Endothelial cell of umbilical vein (primary cell): ENCODE results near the gene CGB8. TPM values are rescaled to one million over a fixed set of nuclear protein-coding genes. Genes with fewer than 3 reads are reported as not detected.
A peak's percentile ranks its signal among the peaks of the same experiment; 100 is the strongest.

Experiments used
- BruUV-seq: library from RNA; stranded (reverse); fragments of 400-500 nt; replicated peaks from 2 replicates; lab custom pipeline; 2021; lab: Mats Ljungman, UMichigan
- CTCF ChIA-PET: fragments of 300-600, 350-600 bp; sonication (Branson Sonifier 250); formaldehyde crosslinking; loops from one replicate; lab custom pipeline; 2021; ENCODE audit warnings: antibody characterized with exemption, inconsistent platforms; lab: Charles Lee
- POLR2A ChIA-PET: fragments of 300-600, 350-600 bp; sonication (Branson Sonifier 250); formaldehyde crosslinking; loops from one replicate; lab custom pipeline; 2021; ENCODE audit warnings: antibody characterized with exemption, inconsistent platforms; lab: Charles Lee
- DNase-seq: peaks from one replicate; pipeline ENCODE4 v3.0.0-alpha.2; 2011; ENCODE audit warnings: low read depth, low spot score
- FAIRE-seq: peaks from 2 replicates; lab custom pipeline; 2011; peaks lifted over from hg19 to GRCh38; lab: Jason Lieb, UNC
- H2AFZ ChIP-seq: 2 replicates; pipeline ENCODE4 v1.6.0; 2012; ENCODE audit warnings: low read depth, low read length, control low read depth, inconsistent platforms
- H3K27ac ChIP-seq: 2 replicates; pipeline ENCODE4 v1.5.1; 2011; ENCODE audit warnings: low read depth, mild to moderate bottlenecking, control low read depth, low read length, moderate library complexity; ENCODE audit not compliant: insufficient read depth
- H3K27me3 ChIP-seq, 2 experiments: 2 replicates each; pipeline versions ENCODE4 v1.6.0 to v1.6.1; 2011; ENCODE audit warnings: low read length in 2 of 2, mixed read lengths in 1 of 2; ENCODE audit not compliant: control insufficient read depth in 2 of 2, insufficient read depth in 2 of 2
- H3K36me3 ChIP-seq, 2 experiments: 2 replicates in 1 of 2; 3 replicates in 1 of 2; pipeline ENCODE4 v1.5.1; 2011; ENCODE audit warnings: low read length in 2 of 2, mild to moderate bottlenecking in 1 of 2, moderate library complexity in 1 of 2; ENCODE audit not compliant: control insufficient read depth in 2 of 2, insufficient read depth in 2 of 2; ENCODE audit errors: extremely low read depth in 1 of 2
- H3K4me1 ChIP-seq: 3 replicates; pipeline ENCODE4 v1.5.1; 2011; ENCODE audit warnings: mild to moderate bottlenecking, low read length; ENCODE audit not compliant: control insufficient read depth, insufficient read depth; ENCODE audit errors: extremely low read depth
- H3K4me2 ChIP-seq: 2 replicates; pipeline ENCODE4 v1.6.1; 2011; ENCODE audit warnings: low read length, control low read depth, mixed read lengths; ENCODE audit not compliant: insufficient read depth
- H3K4me3 ChIP-seq, 3 experiments: fragments of 200-600 bp in 1 of 3; sonication (generic), shearing (Covaris generic) in 1 of 3; replicated peaks in 1 of 3; 2 replicates each; pipeline ENCODE4 v1.5.1; 2011 to 2016; ENCODE audit warnings: control low read depth in 3 of 3, low read length in 3 of 3, mild to moderate bottlenecking in 2 of 3, inconsistent platforms in 1 of 3, low read depth in 1 of 3, moderate library complexity in 1 of 3; ENCODE audit not compliant: insufficient read depth in 1 of 3
- H3K79me2 ChIP-seq: 2 replicates; pipeline ENCODE4 v1.6.0; 2012; ENCODE audit warnings: low read length, inconsistent platforms; ENCODE audit not compliant: control insufficient read depth, insufficient read depth
- H3K9ac ChIP-seq: replicated peaks from 2 replicates; pipeline ENCODE3; 2011; ENCODE audit warnings: low read length, control low read depth; ENCODE audit not compliant: insufficient read depth; ENCODE audit errors: extremely low read depth
- H3K9me1 ChIP-seq: replicated peaks from 3 replicates; pipeline ENCODE4 v1.6.0; 2011; ENCODE audit warnings: mild to moderate bottlenecking, low read length; ENCODE audit not compliant: control insufficient read depth, insufficient read depth; ENCODE audit errors: extremely low read depth
- H3K9me3 ChIP-seq: replicated peaks from 2 replicates; pipeline ENCODE4 v1.5.1; 2012; ENCODE audit warnings: low read length, inconsistent platforms; ENCODE audit not compliant: control insufficient read depth, insufficient read depth
- H4K20me1 ChIP-seq: replicated peaks from 2 replicates; pipeline ENCODE3; 2011; ENCODE audit warnings: mild to moderate bottlenecking, low read length; ENCODE audit not compliant: control insufficient read depth, insufficient read depth; ENCODE audit errors: extremely low read depth
- CTCF ChIP-seq, 2 donors: IDR thresholded peaks; 1 replicate in 1 of 2; 2 replicates in 1 of 2; pipeline ENCODE4 v1.5.1; 2011; ENCODE audit warnings: low read length in 2 of 2, mild to moderate bottlenecking in 2 of 2, moderate library complexity in 2 of 2, control low read depth in 1 of 2, inconsistent platforms in 1 of 2, low read depth in 1 of 2; ENCODE audit not compliant: insufficient read depth in 1 of 2; ENCODE audit errors: extremely low read depth in 1 of 2
- EZH2 ChIP-seq: IDR thresholded peaks from 2 replicates; pipeline ENCODE4 v1.6.1; 2012; ENCODE audit warnings: borderline replicate concordance, low read depth, mild to moderate bottlenecking, moderate library complexity, low read length, inconsistent platforms; ENCODE audit not compliant: severe bottlenecking
- FOS ChIP-seq: IDR thresholded peaks from 2 replicates; pipeline ENCODE4 v1.6.1; 2011; ENCODE audit warnings: mild to moderate bottlenecking, low read length, moderate library complexity, borderline replicate concordance; ENCODE audit not compliant: insufficient read depth
- GATA2 ChIP-seq: IDR thresholded peaks from 2 replicates; pipeline ENCODE4 v1.7.0; 2011; ENCODE audit warnings: low read depth, mild to moderate bottlenecking, moderate library complexity, mixed read lengths, low read length; ENCODE audit not compliant: insufficient read length, insufficient read depth
- JUN ChIP-seq: IDR thresholded peaks from 2 replicates; pipeline ENCODE4 v1.6.1; 2011; ENCODE audit warnings: borderline replicate concordance, low read depth; ENCODE audit not compliant: insufficient read length, insufficient read depth
- MAX ChIP-seq: IDR thresholded peaks from 2 replicates; pipeline ENCODE4 v1.6.1; 2011; ENCODE audit not compliant: insufficient read depth, insufficient read length
- MYC ChIP-seq: IDR thresholded peaks from one replicate; pipeline ENCODE4 v1.6.1; 2011; ENCODE audit warnings: mild to moderate bottlenecking, low read depth, low read length
- POLR2A ChIP-seq: IDR thresholded peaks from 2 replicates; pipeline ENCODE4 v1.6.1; 2012; ENCODE audit warnings: low read depth, mild to moderate bottlenecking, control low read depth, low read length
- POLR2AphosphoS5 ChIP-seq: IDR thresholded peaks from 2 replicates; pipeline ENCODE4 v1.6.1; 2012; ENCODE audit warnings: low read depth, mild to moderate bottlenecking, control low read depth, low read length, moderate library complexity; ENCODE audit not compliant: insufficient read depth
- dilution Hi-C: fragments of 300-500 bp; cut with MboI; formaldehyde crosslinking; loops from one replicate; pipeline ENCODE4 v1.15.0; 2019; ENCODE audit warnings: low sequenced_read_pairs; ENCODE audit not compliant: extremely low pct_ligation_motif_present
- intact Hi-C: fragments of 100-400 bp; cut with micrococcal nuclease; formaldehyde crosslinking; loops from one replicate; pipeline ENCODE4 v1.10.0; 2022
- polyA plus RNA-seq, 4 experiments: library from polyadenylated mRNA; depleted of rRNA in 3 of 4; stranded (reverse) in 3 of 4; unstranded in 1 of 4; fragments of >200 nt; gene quantifications; 2 replicates each; pipeline versions ENCODE4 v1.2.1 to v1.2.3, GENCODE V29; 2011 to 2012; ENCODE audit warnings: missing spikeins in 1 of 4
- total RNA-seq: library from RNA; stranded (reverse); gene quantifications from 2 replicates; pipeline ENCODE4 v1.2.3, GENCODE V29; 2021

The CGB8 gene
- total and polyA plus RNA-seq, 2 donors (not counting 3 experiments of a cell fraction or from before 2014, with no cell fraction given) = not detected

GRCh38 chr19:49017666-49018351 lies 31.1 kb downstream of the CGB8 start:
- peak; percentile 70 for FAIRE-seq
- Histone ChIP-seq H3K4me1 (peaks cover 10% of the 10 kb centered on the region), H3K4me2 (peak overlapping the region; percentile 52), H3K9me1 (no peaks in the 10 kb centered on the region), H2AFZ (peak overlapping the region; percentile 34), H3K27me3 (peaks cover 0 to 5% of the 10 kb centered on the region in 2 experiments), H4K20me1 (no peaks in the 10 kb centered on the region), H3K4me3 (peak overlapping the region; percentile 25 to 40 (median 26)), H3K79me2 (no peaks in the 10 kb centered on the region), H3K36me3 (peaks cover 0 to 17% of the 10 kb centered on the region in 2 experiments), H3K27ac (no peak overlapping the region), H3K9ac (no peak overlapping the region), H3K9me3 (no peaks in the 10 kb centered on the region)
- dilution Hi-C loops (no loop called here), intact Hi-C loops (no loop called here)
- TF ChIP-seq JUN = no peak
- TF ChIP-seq FOS = no peak
- TF ChIP-seq MYC = no peak
- peak; percentile 45 for TF ChIP-seq POLR2A
- TF ChIP-seq MAX = no peak
- TF ChIP-seq GATA2 = no peak
- TF ChIP-seq POLR2AphosphoS5 = peak; percentile 65
- TF ChIP-seq EZH2 = no peak
- TF ChIP-seq CTCF (IDR thresholded peaks at IDR 0.05; ENCODE audit: extremely low read depth in 1 of 2, insufficient read depth in 1 of 2, low read depth in 1 of 2, low read length in 2 of 2) = peak; percentile 48 to 75
- no TSS peak for BruUV-seq
- CTCF ChIA-PET = interaction anchor here (0.7 to 5.4 kb wide), 8 partner anchors 9 to 56 kb away, joined by 3 to 37 read pairs (median 5); partner anchors contain the start of genes GYS1 and RUVBL2
- POLR2A ChIA-PET = no interaction called here
- peak; percentile 70 for DNase-seq
